ENCODE data around the gene HPS4.
A peak's percentile ranks its signal among the peaks of the same experiment; 100 is the strongest.

Gene HPS4

GRCh38 chr22:26463688-26464087 is 19.9 kb downstream of the HPS4 start:
- no peak for DNase-seq

GRCh38 chr22:26463101-26463661 is 20.4 kb downstream of the HPS4 start:
- DNase-seq, result no peak

DNA sequence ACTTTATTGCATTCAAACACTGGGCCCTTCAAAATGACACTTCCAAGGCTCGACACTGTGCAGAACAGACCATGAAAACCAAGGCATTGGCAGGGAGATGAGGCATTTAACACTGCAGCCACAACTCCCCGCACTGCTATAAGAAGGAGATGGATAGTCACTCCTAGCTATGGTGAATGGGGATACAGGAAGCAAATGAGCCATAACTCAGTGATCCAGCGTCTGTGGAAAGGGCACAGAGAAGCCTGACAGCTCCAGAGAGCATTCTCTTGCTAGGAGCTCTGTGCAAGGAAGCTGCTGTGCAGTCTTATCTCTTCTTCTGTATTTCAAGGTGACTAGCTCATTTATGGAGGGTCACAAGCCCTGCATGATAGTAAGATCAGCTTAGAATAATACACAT is 20.9 kb downstream of the HPS4 start:
- DNase-seq, result no peak

DNA sequence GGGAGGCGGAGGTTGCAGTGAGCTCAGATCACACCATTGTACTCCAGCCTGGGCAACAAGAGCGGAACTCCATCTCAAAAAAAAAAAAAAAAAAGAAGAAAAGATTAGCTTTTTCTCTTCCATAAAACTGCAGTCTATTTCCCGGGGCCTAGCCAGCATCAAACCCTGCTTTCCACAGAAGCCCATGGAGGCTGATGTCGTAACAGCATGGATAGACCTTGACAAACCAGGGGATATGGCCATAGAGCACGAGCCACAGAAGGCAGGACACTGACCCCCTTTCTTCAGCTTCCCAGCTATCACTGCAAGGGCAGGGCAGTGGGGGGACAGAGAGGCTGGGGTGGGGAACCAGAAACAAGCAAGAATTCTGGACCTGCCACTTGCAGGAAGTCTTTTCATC is 21.5 kb downstream of the HPS4 start:
- no peak for DNase-seq

- no peak for DNase-seq
Observed at GRCh38 chr22:26461188-26461810, 22.3 kb downstream of the HPS4 start.

GRCh38 chr22:26460202-26460601 is 23.4 kb downstream of the HPS4 start:
- no peak for DNase-seq

DNA sequence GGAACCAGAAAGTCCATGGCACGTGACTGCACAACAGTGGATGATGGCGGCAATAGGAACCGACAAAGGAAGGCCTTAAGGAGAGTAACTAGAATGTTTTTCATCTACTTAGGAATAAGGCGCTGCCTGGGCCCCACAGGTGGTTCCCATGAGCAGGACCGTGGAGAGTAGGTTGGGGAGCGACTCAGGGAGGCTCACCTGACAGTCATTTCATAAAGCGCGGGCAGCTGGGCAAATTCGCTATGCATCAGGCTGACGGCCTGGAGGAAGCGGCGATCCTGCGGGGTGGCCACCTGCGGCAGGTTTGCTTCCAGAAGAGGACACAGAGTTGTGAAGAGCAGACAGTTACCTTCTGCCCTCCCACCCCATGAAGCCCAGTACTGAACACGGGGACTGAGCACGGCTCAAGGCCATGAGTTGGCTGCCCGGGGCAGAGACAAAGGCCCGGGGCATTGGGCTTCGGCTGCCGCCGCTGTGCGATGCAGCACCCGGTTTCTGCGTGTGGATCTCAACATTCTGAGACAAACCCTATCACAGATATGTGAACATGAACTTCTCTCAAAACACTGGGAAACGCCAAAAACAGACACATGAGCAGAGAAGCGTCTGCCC is 25.8 kb downstream of the HPS4 start:
- no peak for DNase-seq

DNA sequence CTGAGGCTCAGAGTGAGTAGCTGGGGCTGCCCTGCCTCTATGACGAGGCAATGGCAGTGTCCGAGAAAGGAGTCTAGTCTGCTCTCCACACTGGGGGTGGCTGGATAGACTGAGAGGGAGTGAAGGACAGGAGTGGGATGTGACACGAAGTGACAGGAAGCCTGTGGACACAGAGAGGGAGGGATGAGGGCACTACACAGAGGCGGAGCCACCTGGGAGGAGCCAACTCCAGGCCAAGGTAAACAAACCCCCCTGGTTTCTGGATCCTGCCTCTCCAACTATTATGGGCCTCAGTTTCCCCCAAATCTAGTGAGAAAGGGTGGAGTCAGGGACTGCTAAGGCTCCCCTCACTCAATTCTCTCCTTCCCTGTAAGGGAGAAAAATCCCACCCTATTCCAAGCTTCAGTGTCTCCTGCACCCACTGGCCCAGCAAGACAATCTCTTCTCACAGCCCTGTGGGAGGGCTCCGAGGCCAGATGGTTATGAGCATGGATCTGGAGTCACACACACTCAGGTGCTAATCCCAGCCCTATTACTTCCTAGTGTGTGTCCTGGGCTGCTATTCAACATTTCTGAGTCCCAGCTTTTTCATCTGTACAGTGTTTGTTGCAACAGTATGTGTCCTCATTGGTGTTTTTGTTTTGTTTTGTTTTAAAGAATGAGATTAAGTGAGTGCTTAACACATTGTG is 29.6 kb downstream of the HPS4 start:
- no peak for DNase-seq

GRCh38 chr22:26453216-26453615 is 30.4 kb downstream of the HPS4 start:
- no peak for DNase-seq

DNA sequence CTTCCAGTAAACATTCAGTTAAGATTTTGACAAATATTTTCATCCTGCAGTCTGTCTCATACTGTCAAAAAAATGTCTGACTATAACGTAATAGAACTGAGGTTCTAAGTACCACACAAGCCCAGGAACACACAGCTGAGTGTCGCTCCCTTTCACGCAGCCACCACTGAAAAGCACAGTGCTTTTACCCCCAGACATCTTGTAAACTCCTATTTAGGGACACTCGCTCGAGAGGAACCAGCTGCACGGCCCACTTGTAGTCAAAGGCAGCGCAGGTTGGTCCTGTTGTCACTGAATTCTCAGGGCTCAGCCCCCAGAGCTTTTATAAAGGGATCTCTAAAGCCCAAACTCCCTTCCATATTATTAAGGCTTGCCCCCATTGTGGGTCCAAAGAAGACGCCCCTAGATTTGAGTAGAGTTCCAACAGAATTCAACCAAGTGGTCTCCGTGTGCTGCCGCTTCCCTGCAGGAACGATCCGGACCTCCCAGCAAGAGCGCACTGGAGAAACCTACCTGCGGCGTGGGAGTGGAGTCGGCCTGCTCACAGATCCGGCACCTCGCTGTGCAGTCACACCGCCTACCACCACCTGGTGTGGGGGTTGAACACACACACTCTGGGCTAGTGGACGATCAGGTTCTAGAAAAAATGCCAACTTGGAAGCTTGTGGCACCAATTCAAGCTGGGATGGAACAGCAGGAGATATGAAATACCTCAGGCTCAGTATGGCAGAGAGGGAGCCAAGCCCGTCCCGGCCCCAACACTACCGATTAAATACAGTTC is 31.2 kb downstream of the HPS4 start:
- no peak for DNase-seq

DNA sequence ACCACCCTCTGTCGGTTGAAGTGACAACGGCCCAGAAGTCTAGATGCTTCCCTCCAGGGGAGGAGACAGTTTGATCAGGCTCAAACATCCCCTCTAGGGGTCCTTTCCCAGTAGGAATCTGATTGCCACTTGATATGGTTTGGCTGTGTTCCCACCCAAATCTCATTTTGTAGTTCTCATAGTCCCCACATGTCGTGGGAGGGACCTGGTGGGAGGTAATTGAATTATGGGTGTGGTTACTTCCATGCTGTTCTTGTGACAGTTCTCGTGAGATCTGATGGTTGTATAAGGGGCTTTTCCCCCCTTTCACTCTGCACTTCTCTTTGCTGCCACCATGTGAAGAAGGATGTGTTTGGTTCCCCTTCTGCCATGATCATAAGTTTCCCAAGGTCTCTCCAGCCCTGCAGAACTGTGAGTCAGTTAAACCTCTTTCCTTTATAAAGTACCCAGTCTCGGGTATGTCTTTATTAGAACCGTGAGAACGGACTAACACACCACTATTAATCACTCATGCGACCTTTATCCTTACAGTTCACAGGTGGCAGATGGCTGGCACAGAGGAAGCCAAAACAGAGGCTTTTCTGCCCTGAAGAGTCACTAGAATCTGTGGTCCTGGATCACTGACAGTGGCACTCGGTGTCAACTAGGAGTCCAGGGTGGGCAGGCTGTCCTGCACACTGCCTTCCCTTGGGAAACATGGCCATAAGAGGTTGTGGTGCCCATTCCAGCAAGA is 33.0 kb downstream of the HPS4 start:
- no peak for DNase-seq

- DNase-seq, result no peak
Observed at GRCh38 chr22:26448941-26449340, 34.6 kb downstream of the HPS4 start.

DNA sequence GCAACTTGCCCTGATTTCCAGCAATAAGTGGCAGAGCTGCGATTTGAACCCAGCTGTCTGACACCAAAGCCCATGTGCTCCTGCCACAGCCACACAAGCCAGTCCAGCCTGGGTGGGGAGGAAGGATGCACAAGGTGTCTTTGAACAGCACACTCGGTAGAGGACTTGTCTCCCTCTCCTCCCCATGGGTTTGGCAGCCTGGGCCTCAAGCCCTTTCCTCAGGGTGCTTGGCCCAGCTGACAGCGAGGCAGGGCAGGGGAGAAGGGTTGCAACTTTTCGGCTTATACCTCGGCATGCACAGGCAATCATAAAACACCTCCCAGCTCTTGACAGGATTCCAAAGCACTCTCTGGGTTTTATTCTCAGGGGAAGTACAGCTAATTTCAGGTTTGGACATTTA is 35.2 kb downstream of the HPS4 start:
- DNase-seq, result no peak

- DNase-seq, result no peak
Observed at GRCh38 chr22:26447584-26448329, 35.8 kb downstream of the HPS4 start.

- no peak for DNase-seq
Observed at GRCh38 chr22:26446808-26447515, 36.6 kb downstream of the HPS4 start.

GRCh38 chr22:26445577-26446275 is 37.9 kb downstream of the HPS4 start:
- no peak for DNase-seq

DNA sequence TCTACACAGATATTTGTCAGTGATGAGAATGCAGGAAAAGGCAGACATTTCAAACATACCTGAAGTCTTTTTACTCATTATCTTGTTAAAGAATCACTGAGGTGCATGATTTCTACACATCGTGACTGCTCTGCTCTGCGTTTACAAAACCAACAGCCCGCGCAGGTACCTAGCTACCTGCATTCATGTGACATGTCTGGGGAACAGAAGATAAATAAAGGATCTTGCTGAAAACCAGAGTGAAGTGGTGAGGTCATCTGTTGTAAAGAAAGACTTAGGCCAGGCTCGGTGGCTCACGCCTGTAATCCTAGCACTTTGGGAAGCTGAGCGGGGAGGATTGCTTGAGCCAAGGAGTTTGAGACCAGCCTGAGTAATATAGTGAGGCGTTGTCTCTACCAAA is 38.8 kb downstream of the HPS4 start:
- peak; percentile 35 for DNase-seq

DNA sequence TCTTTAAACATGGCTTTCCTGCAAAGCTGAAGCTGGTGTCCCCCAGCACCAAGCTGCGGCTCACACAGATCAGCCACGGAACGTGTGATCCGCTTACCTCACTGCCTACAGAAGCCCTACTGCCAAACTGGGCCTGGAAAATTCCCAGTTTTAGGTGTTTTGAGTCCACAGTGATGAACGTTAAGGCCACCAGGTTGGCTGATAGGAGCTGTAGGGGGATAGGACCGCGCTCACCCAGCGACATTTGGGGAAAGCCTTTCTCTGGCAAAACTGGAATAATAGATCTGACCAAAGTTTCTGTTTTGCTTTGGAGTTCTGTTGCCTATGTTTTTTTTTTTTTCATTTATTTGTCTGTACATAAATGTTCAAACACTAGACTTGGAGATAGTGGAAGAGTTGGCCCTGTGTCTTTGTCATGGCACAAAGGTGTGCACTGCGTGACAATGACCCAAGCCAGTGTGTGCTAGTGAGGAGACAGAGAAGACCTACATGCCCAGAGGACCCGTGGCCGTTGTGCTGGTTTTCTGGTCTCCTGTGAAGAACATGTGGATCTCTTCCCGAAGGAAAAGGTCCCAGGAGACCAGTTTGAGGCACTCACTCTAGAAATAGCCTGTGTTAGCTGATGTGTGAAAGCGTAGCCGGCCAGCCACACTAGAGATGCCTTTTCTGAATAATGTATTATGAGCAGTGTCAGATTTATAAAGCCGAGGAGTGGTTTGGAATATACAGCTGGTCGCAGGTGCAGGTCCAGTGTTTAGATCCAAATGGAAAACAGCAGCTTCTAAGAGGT is 39.5 kb downstream of the HPS4 start:
- no peak for DNase-seq

DNA sequence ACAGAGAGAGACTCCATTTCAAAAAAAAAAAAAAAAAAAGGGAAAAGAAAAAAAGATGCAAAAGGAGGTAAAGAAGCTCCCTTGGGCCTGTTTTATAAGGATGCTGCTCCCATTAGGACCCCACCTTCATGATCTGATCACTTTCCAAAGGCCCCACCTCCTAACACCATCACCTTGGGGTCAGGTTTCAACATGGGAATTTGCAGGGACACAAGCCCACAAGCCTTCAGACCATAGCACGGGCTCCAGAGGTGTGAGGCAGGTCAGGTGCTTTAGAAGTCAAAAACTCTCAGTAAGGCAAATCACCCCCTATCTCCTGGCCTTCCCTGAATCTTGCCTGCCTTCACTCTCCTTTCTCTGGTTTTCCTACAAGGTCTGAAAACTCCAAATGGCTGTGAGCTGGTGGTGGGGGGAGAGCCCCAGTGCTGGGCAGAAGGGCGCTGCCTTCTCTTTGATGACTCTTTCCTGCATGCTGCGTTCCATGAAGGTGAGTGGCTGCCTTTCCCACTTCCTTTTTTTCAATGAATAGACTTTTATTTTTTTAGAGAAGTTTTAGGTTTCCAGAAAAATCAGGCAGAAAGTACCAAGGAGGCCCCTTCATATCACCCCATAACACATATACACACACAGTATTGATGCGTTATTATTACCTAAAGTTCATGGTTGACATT is 41.4 kb downstream of the HPS4 start:
- DNase-seq, result no peak

All from DMS79 (cell line).